ENCODE results near the gene GADL1.

Gene GADL1

DNA sequence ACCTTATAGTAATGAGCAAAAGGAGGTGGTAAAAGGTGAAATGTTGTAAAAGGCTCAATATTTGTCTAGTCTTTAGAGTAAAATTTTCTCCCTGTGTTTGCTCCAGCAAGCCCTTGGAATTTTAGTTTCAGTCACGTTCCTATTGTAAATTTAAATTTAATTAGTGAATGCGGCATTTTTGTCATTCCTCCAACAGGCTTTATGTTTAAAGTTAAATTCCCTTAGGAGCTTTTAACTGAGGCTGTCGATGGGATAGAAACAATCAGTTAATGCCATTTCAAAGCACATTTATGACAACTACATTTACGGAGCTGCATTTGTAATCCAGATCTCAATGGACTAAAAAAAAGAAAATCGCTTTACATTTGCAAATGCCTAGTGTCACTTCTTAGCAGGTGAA is 868 bp upstream of the GADL1 start:
- no peak for DNase-seq (ENCODE audit: extremely low spot score)
- ChIA-PET CTCF (interaction anchor here (0.6 kb wide), 1 partner anchor 553 kb away, joined by 4 read pairs; no protein-coding TSS in a partner anchor), POLR2A (no interaction called here)
- no peak for TF ChIP-seq ZNF384 (IDR thresholded peaks at IDR 0.05)
- TF ChIP-seq TARDBP (IDR thresholded peaks at IDR 0.05) = no peak
- TF ChIP-seq SP1 (IDR thresholded peaks at IDR 0.05) = no peak
- no peak for TF ChIP-seq ARNT (IDR thresholded peaks at IDR 0.05)

DNA sequence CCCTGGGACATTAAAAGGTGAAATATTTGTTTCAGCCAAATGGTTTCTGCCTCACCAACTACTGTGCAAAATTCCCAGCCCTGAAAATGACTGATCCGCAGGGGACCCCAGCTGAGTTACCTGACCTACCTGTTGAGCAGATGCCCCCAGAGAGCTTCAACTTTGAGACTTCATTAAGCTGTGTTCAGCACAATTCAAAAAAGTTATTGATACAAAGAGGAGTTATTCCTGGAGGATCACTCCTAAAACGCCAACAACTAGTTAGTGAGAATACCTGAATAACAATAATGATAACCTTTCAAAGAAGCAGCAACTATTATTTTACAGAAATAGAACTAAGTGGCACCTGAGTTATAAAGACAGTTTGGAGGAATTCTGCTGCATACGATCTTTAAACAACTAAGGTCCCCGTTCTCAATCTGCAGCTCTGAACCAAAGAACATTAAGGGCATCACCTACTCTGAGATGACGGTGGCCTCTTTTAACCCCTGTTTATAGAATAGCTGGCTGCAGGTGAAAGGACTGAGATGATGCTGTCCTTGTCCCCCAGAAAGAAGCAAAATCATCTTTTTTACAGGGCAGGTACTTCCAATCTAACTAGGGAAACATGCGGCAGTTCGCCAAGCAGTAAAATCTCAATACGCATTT is 659 bp downstream of the GADL1 start:
- no peak for DNase-seq (ENCODE audit: extremely low spot score)
- TF ChIP-seq SP1 (IDR thresholded peaks at IDR 0.05) (no peak), FOXA1 (IDR thresholded peaks at IDR 0.05) (no peak), LEF1 (IDR thresholded peaks at IDR 0.05; ENCODE audit: borderline replicate concordance) (no peak), SUZ12 (IDR thresholded peaks at IDR 0.05) (no peak)
- ChIA-PET POLR2A (no interaction called here), CTCF (no interaction called here)

DNA sequence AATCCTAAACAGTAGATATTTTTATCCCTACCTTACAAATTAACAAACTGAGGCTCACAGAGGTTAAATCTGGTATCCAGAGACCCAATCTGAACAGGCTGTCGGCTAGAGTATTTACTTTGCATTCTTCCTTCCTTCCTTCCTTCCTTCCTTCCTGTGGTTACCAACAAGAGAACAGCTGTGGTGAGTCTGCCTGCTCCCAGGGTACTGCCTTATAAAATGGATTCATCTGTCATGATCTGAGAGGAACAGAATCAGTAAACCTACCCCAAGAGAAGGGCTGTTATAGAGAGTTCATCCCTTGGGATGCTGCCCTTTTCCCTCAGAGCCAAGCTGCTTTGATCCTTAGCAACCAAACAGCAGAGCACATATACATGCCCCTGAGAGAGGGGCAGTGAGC is 3.6 kb downstream of the GADL1 start:
- CTCF ChIA-PET = no interaction called here
- TF ChIP-seq HDGF (IDR thresholded peaks at IDR 0.05; ENCODE audit: borderline replicate concordance) (no peak), L3MBTL2 (conservative IDR thresholded peaks at IDR 0.05) (no peak), LEF1 (IDR thresholded peaks at IDR 0.05; ENCODE audit: borderline replicate concordance) (no peak), FOXM1 (IDR thresholded peaks at IDR 0.05; ENCODE audit: borderline replicate concordance) (no peak), FOXK2 (IDR thresholded peaks at IDR 0.05) (no peak), ARNT (IDR thresholded peaks at IDR 0.05) (no peak), NFRKB (IDR thresholded peaks at IDR 0.05) (no peak), CTBP1 (IDR thresholded peaks at IDR 0.05; ENCODE audit: borderline replicate concordance) (no peak), ZNF384 (IDR thresholded peaks at IDR 0.05) (no peak), SUZ12 (IDR thresholded peaks at IDR 0.05) (no peak), TARDBP (IDR thresholded peaks at IDR 0.05) (no peak), ELF4 (IDR thresholded peaks at IDR 0.05) (no peak), BHLHE40 (IDR thresholded peaks at IDR 0.05; ENCODE audit: borderline replicate concordance) (no peak), SP1 (IDR thresholded peaks at IDR 0.05) (no peak), FOXA1 (IDR thresholded peaks at IDR 0.05) (no peak)
- TF ChIP-seq, protein P1, sequence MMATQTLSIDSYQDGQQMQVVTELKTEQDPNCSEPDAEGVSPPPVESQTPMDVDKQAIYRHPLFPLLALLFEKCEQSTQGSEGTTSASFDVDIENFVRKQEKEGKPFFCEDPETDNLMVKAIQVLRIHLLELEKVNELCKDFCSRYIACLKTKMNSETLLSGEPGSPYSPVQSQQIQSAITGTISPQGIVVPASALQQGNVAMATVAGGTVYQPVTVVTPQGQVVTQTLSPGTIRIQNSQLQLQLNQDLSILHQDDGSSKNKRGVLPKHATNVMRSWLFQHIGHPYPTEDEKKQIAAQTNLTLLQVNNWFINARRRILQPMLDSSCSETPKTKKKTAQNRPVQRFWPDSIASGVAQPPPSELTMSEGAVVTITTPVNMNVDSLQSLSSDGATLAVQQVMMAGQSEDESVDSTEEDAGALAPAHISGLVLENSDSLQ (IDR thresholded peaks at IDR 0.05) = no peak
- POLR2A ChIA-PET = no interaction called here

DNA sequence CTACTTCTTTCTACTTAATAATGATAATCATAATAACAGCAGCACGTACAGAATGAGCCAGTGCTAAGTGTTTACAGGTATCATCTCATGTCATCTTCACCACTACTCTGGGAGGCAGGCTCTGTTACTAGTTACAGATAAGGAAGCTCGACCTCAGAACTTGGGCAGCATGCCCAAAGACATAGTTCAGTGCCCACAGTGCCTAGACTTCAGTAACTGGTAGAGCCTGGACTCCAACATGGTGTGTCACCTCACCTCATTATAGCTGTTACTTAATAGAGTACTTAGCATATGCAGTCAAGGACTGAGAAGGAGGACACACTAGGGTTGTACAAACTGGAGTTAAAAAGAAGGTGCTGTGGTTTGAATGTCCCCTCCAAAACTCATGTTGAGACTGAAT is 7.6 kb downstream of the GADL1 start:
- ChIA-PET POLR2A (no interaction called here), CTCF (no interaction called here)
- TF ChIP-seq NFRKB (IDR thresholded peaks at IDR 0.05) (no peak), ZNF384 (IDR thresholded peaks at IDR 0.05) (no peak), ELF4 (IDR thresholded peaks at IDR 0.05) (no peak), LEF1 (IDR thresholded peaks at IDR 0.05; ENCODE audit: borderline replicate concordance) (no peak), CTBP1 (IDR thresholded peaks at IDR 0.05; ENCODE audit: borderline replicate concordance) (no peak)
- DNase-seq (ENCODE audit: extremely low spot score) = no peak

More for the DNA sequence above, 3.6 kb downstream of the GADL1 start:
- DNase-seq (ENCODE audit: extremely low spot score) = no peak

DNA sequence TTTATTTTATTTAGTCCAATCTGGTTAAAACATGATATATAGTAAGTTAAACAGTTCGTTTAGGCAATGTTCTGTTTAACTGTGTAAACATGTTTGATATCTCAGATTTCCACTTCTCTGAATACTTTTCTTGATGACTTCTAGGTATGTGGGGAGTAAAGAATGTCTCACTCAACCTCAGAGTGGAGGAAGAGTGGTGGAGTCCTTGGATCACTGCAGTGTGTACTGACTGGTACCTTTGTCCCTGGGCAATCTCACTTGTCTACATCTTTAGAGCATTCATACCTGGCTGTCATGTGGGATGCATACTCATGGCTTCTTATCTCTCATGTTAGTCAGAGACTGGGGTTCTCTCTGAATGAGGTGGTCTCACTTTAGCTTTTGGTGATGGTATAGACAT is 15.6 kb downstream of the GADL1 start:
- TF ChIP-seq FOXK2 (IDR thresholded peaks at IDR 0.05) = no peak
- no peak for TF ChIP-seq BHLHE40 (IDR thresholded peaks at IDR 0.05; ENCODE audit: borderline replicate concordance)
- no peak for TF ChIP-seq TARDBP (IDR thresholded peaks at IDR 0.05)
- TF ChIP-seq ELF4 (IDR thresholded peaks at IDR 0.05) = no peak
- TF ChIP-seq ARNT (IDR thresholded peaks at IDR 0.05) = no peak
- TF ChIP-seq NFRKB (IDR thresholded peaks at IDR 0.05) = no peak
- CTCF ChIA-PET = no interaction called here
- DNase-seq (ENCODE audit: extremely low spot score) = no peak
- POLR2A ChIA-PET = no interaction called here

DNA sequence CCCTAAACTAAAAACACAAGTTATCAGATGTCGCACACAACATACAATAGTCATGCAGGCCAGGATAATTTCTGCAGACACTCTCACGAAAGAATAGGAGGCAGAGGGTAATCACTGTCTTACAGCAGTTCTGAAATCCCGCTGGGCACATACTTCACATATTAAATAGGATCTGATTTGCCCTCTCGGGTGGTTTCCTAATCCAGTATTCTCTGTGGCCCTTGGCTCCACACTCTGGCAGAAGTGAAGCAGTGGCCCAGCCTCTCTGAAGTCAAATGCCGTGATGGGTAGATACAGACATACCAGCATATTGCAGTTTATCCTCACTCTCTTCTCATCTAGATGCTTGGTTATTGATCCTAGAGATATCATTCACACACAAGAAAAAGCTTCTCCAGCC is 19.0 kb downstream of the GADL1 start:
- no peak for DNase-seq (ENCODE audit: extremely low spot score)
- ChIA-PET POLR2A (no interaction called here), CTCF (no interaction called here)
- TF ChIP-seq ARNT (IDR thresholded peaks at IDR 0.05) = no peak
- no peak for TF ChIP-seq FOXM1 (IDR thresholded peaks at IDR 0.05; ENCODE audit: borderline replicate concordance)

DNA sequence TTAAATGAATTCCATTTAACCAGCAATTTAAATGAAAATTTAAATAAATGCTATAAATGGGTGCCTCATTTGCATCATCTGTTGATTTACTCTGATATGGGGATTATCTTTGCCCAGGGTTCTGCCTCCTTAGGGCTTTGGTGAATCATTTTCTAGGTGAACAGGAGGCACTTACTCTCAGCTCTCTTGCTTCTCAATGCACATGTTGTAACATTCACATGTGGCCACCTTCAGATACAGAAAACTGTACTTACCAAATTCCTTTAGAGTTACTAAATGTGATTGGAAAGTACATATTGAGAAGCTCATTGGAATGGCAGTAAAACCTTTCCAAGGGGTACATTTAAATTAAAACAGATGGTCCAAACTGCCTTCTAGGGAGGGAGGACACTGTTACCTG is 20.8 kb downstream of the GADL1 start:
- TF ChIP-seq ELF4 (IDR thresholded peaks at IDR 0.05) (no peak), CTBP1 (IDR thresholded peaks at IDR 0.05; ENCODE audit: borderline replicate concordance) (no peak), NFRKB (IDR thresholded peaks at IDR 0.05) (no peak), FOXA1 (IDR thresholded peaks at IDR 0.05) (no peak), BHLHE40 (IDR thresholded peaks at IDR 0.05; ENCODE audit: borderline replicate concordance) (no peak), ZNF384 (IDR thresholded peaks at IDR 0.05) (no peak), FOXK2 (IDR thresholded peaks at IDR 0.05) (no peak)
- TF ChIP-seq, protein P1 (IDR thresholded peaks at IDR 0.05) = no peak
- POLR2A ChIA-PET = no interaction called here
- CTCF ChIA-PET = interaction anchor here (0.6 kb wide), 1 partner anchor 572 kb away, joined by 4 read pairs; no protein-coding TSS in a partner anchor
- no peak for DNase-seq (ENCODE audit: extremely low spot score)

DNA sequence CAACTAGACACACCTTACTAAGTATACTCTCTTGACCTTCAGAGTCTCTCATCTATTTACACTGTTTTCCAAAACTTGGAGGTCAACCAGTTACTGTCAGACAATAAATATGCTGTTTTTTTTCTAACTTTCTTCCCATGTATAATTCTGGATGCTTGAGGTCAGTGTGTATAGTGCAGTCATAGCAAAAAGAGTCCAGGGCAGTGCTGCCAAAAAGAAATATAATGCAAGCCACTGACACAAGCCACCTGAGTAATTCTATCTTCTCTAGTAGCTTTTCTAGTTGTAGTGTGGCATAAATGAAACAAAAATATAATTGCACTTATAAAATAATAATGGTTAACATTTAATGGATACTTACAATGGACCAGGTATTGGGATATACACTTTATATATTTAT is 21.6 kb downstream of the GADL1 start:
- no peak for TF ChIP-seq SUZ12 (IDR thresholded peaks at IDR 0.05)
- no peak for TF ChIP-seq CTBP1 (IDR thresholded peaks at IDR 0.05; ENCODE audit: borderline replicate concordance)
- no peak for TF ChIP-seq HDGF (IDR thresholded peaks at IDR 0.05; ENCODE audit: borderline replicate concordance)
- no peak for TF ChIP-seq FOXA1 (IDR thresholded peaks at IDR 0.05)
- TF ChIP-seq, protein P1 (IDR thresholded peaks at IDR 0.05) = no peak
- TF ChIP-seq FOXM1 (IDR thresholded peaks at IDR 0.05; ENCODE audit: borderline replicate concordance) = no peak
- no peak for TF ChIP-seq SP1 (IDR thresholded peaks at IDR 0.05)
- TF ChIP-seq NFRKB (IDR thresholded peaks at IDR 0.05) = no peak
- TF ChIP-seq L3MBTL2 (conservative IDR thresholded peaks at IDR 0.05) = no peak
- TF ChIP-seq ZNF384 (IDR thresholded peaks at IDR 0.05) = no peak
- no peak for TF ChIP-seq BHLHE40 (IDR thresholded peaks at IDR 0.05; ENCODE audit: borderline replicate concordance)
- TF ChIP-seq LEF1 (IDR thresholded peaks at IDR 0.05; ENCODE audit: borderline replicate concordance) = no peak
- no peak for TF ChIP-seq ELF4 (IDR thresholded peaks at IDR 0.05)
- no peak for TF ChIP-seq TARDBP (IDR thresholded peaks at IDR 0.05)
- no peak for TF ChIP-seq FOXK2 (IDR thresholded peaks at IDR 0.05)
- no peak for TF ChIP-seq ARNT (IDR thresholded peaks at IDR 0.05)
- no peak for DNase-seq (ENCODE audit: extremely low spot score)
- ChIA-PET POLR2A (no interaction called here), CTCF (no interaction called here)
